Stimulated activated naive CD8-positive, alpha-beta T cell treated with anti-CD3 and anti-CD28 coated beads, Interleukin-15, Interleukin-2, amounts not matched to agents 100 U/mL and 50 U/mL, for 24 hours (primary cell): ENCODE measurements around the gene TRIM14.
"Not testable (repeated sequence)": the region's sequence is repeated elsewhere in the genome, so short reads cannot be mapped to it uniquely, and the experiment has no call there.

ENCODE experiments used
- ATAC-seq: fragments of 150-1000 bp; cut with Tn5 transposase; one replicate; pipeline ENCODE4 v1.10.0; 2021
- DNase-seq: peaks from one replicate; pipeline ENCODE4 v3.0.0; 2021

Gene TRIM14

GRCh38 chr9:98142182-98142907 is 23.3 kb upstream of the TRIM14 start:
- DNase-seq = no peak
- peak; percentile 14 for ATAC-seq

- DNase-seq = no peak
- ATAC-seq = no peak
These were observed 21.5 kb upstream of the TRIM14 start for GRCh38 chr9:98140503-98140902.

- DNase-seq (no peak), ATAC-seq (no peak)
These were observed 17.5 kb upstream of the TRIM14 start for GRCh38 chr9:98136489-98136888.

GRCh38 chr9:98135938-98136337 is 16.9 kb upstream of the TRIM14 start:
- DNase-seq (no peak), ATAC-seq (no peak)

GRCh38 chr9:98135558-98135934 is 16.5 kb upstream of the TRIM14 start:
- ATAC-seq (no peak), DNase-seq (no peak)

GRCh38 chr9:98134702-98135557 is 15.9 kb upstream of the TRIM14 start:
- DNase-seq (no peak), ATAC-seq (no peak)

GRCh38 chr9:98132806-98133631 is 14.0 kb upstream of the TRIM14 start:
- DNase-seq (no peak), ATAC-seq (no peak)

- DNase-seq (no peak), ATAC-seq (no peak)
These were observed 13.1 kb upstream of the TRIM14 start for GRCh38 chr9:98132158-98132557.

GRCh38 chr9:98130576-98131228 is 11.7 kb upstream of the TRIM14 start:
- DNase-seq (no peak), ATAC-seq (peak; percentile 21)

GRCh38 chr9:98130060-98130459 is 11.0 kb upstream of the TRIM14 start:
- not testable (repeated sequence) for ATAC-seq

GRCh38 chr9:98129451-98129881 is 10.4 kb upstream of the TRIM14 start:
- ATAC-seq (peak; percentile 28), DNase-seq (no peak)

More at GRCh38 chr9:98130060-98130459, 11.0 kb upstream of the TRIM14 start:
- DNase-seq = not testable (repeated sequence)

- DNase-seq (no peak), ATAC-seq (no peak)
These were observed 9.3 kb upstream of the TRIM14 start for GRCh38 chr9:98128316-98128715.

GRCh38 chr9:98127226-98127625 is 8.2 kb upstream of the TRIM14 start:
- ATAC-seq = no peak

GRCh38 chr9:98124637-98125426 is 5.8 kb upstream of the TRIM14 start:
- no peak for DNase-seq
- ATAC-seq = no peak

More at GRCh38 chr9:98127226-98127625, 8.2 kb upstream of the TRIM14 start:
- no peak for DNase-seq

- not testable (repeated sequence) for ATAC-seq, DNase-seq
These were observed 5.1 kb upstream of the TRIM14 start for GRCh38 chr9:98124091-98124490.

GRCh38 chr9:98121058-98121457 is 2.0 kb upstream of the TRIM14 start:
- ATAC-seq = no peak
- no peak for DNase-seq

GRCh38 chr9:98120476-98120875 is 1.5 kb upstream of the TRIM14 start:
- ATAC-seq (no peak), DNase-seq (no peak)

GRCh38 chr9:98117984-98118639 is 910 bp downstream of the TRIM14 start:
- DNase-seq = peak; percentile 47
- ATAC-seq = peak; percentile 69

- not testable (repeated sequence) for ATAC-seq, DNase-seq
These were observed 1.9 kb downstream of the TRIM14 start for GRCh38 chr9:98117097-98117496.

GRCh38 chr9:98109052-98109451 is 10.0 kb downstream of the TRIM14 start:
- no peak for ATAC-seq

More at GRCh38 chr9:98109052-98109451, 10.0 kb downstream of the TRIM14 start:
- DNase-seq = no peak
